ENCODE data around the gene USP49. TPM values are rescaled to one million over a fixed set of nuclear protein-coding genes. Genes with fewer than 3 reads are reported as not detected.

Gene USP49
- total and polyA plus RNA-seq, 2 of the 4 experiments (the other 2 are of a cell fraction): 1.4 to 2.1 TPM

DNA sequence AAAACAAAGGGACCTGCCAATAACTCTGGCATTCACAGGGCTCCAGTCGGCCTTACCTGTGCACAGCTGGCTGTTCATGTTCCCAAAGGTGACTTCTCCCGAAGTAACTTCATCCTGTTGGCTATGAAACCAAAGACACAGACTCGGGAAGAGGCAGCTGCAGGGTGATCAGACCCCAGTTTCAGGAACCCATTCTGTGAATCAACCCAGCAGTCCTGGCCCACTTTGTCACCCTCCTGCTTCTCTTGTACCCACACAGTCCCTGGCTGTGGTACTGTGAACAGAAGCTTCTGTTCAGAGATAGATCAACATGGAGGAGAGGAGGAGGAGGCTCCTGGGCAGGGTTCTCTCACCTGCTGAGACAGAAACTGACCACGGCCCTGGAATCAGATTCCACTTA is 139.3 kb downstream of the USP49 start:
- dilution Hi-C loops (cut with HindIII; ENCODE audit: low sequenced_read_pairs, unreplicated experiment) (no loop called here), intact Hi-C loops (cut with micrococcal nuclease) (no loop called here), in situ Hi-C loops (cut with MboI; ENCODE audit: low sequenced_read_pairs) (no loop called here)
- H2BK5ac ChIP-seq (ENCODE audit: low read depth, low read length, poor library complexity, severe bottlenecking): no peak overlapping the region
- H2BK120ac ChIP-seq (ENCODE audit: low read depth, low read length): no peak overlapping the region
- TF ChIP-seq RAD21 (IDR thresholded peaks at IDR 0.05; ENCODE audit: low read length): no peak
- no TSS peak for BruUV-seq (replicated peaks)
- H2AK5ac ChIP-seq (ENCODE audit: low read depth, low read length): no peak overlapping the region
- H4K20me1 ChIP-seq (ENCODE audit: insufficient read depth, low read length): no peaks in the 10 kb centered on the region
- H4K5ac ChIP-seq (ENCODE audit: low read depth, low read length): no peak overlapping the region
- POLR2A ChIA-PET (ENCODE audit: unreplicated experiment): no interaction called here
- no peak overlapping the region for H2BK15ac ChIP-seq (ENCODE audit: low read depth, low read length)
- no peak overlapping the region for H3K4me2 ChIP-seq (ENCODE audit: low read depth, low read length)
- H4K8ac ChIP-seq (ENCODE audit: low read depth in 2 of 2, low read length in 2 of 2): no peak overlapping the region
- CTCF ChIA-PET: no interaction called here
- no peak overlapping the region for H2BK20ac ChIP-seq (ENCODE audit: low read depth, low read length)
- peaks cover 31% of the 10 kb centered on the region for H3K27me3 ChIP-seq (ENCODE audit: control insufficient read depth, insufficient read depth, low read length)
- no peaks in the 10 kb centered on the region for H3K36me3 ChIP-seq (ENCODE audit: control insufficient read depth, insufficient read depth, low read length)
- H3K4me3 ChIP-seq (ENCODE audit: insufficient read depth, low read depth, low read length): no peak overlapping the region
- no peak overlapping the region for H3K27ac ChIP-seq (ENCODE audit: insufficient read depth, low read length)
- no peak overlapping the region for H3K9ac ChIP-seq (ENCODE audit: low read depth, low read length)
- H3K9me1 ChIP-seq (ENCODE audit: insufficient read depth, low read length): no peaks in the 10 kb centered on the region; the same call in 1 of the 2 replicates
- no peak overlapping the region for H4K91ac ChIP-seq (ENCODE audit: insufficient read depth, low read depth, low read length)
- no peak overlapping the region for H2AK9ac ChIP-seq (replicated peaks; ENCODE audit: low read depth, low read length, poor library complexity)
- no peak for DNase-seq
- H3K9me3 ChIP-seq (ENCODE audit: control insufficient read depth, insufficient read depth, low read length): no peaks in the 10 kb centered on the region
- H3K4me1 ChIP-seq (ENCODE audit: control insufficient read depth, insufficient read depth, low read length): peaks cover 3% of the 10 kb centered on the region; the same call in 1 of the 2 replicates
- no peak overlapping the region for H3K56ac ChIP-seq (ENCODE audit: extremely low read depth, insufficient read depth, low read length)
- no peak overlapping the region for H2AFZ ChIP-seq (replicated peaks; ENCODE audit: low read length, poor library complexity)
- no peak overlapping the region for H3K18ac ChIP-seq (ENCODE audit: low read depth, low read length)
- ATAC-seq (ENCODE audit: low read depth): no peak
- H3K14ac ChIP-seq (replicated peaks; ENCODE audit: low read depth, low read length): no peak overlapping the region
- 57% methylated on average over 1 of the region's 4 CpGs; no CpG with 5 or more reads in 1 of the 2 experiments for WGBS, 2 experiments (ENCODE audit: extremely low coverage in 2 of 2, insufficient read length in 1 of 2)
- H3K79me1 ChIP-seq (ENCODE audit: low read depth in 1 of 2, low read length in 2 of 2): no peaks in the 10 kb centered on the region
- no peak overlapping the region for H3K4ac ChIP-seq (ENCODE audit: low read depth, low read length)
- no peak overlapping the region for H3K23ac ChIP-seq (ENCODE audit: low read depth, low read length)

Measured in IMR-90 (cell line).